H9 (cell line): ENCODE measurements around the gene VWA1. TPM values are rescaled to one million over a fixed set of nuclear protein-coding genes. Genes with fewer than 3 reads are reported as not detected.
A peak's percentile ranks its signal among the peaks of the same experiment; 100 is the strongest.

Experiments
- DNase-seq: peaks from one replicate; pipeline ENCODE4 v3.0.0-alpha.2; 2017
- H2AFZ ChIP-seq: one replicate; pipeline ENCODE4 v1.6.1; 2013; ENCODE audit warnings: mild to moderate bottlenecking, low read length, control low read depth, moderate library complexity
- H2AK5ac ChIP-seq: 2 replicates; pipeline ENCODE4 v1.6.1; 2013; ENCODE audit warnings: low read length, control low read depth, mixed read lengths; ENCODE audit not compliant: insufficient read length
- H2BK120ac ChIP-seq: one replicate; pipeline ENCODE4 v1.6.1; 2013; ENCODE audit warnings: low read depth, mild to moderate bottlenecking, low read length, control low read depth, inconsistent platforms; ENCODE audit not compliant: poor library complexity, severe bottlenecking
- H2BK12ac ChIP-seq: 2 replicates; pipeline ENCODE4 v1.6.1; 2013; ENCODE audit warnings: low read length, control low read depth, mixed read lengths, low read depth; ENCODE audit not compliant: insufficient read length
- H2BK15ac ChIP-seq: 2 replicates; pipeline ENCODE4 v1.6.1; 2013; ENCODE audit warnings: low read depth, low read length, control low read depth
- H2BK20ac ChIP-seq: one replicate; pipeline ENCODE4 v1.6.1; 2013; ENCODE audit warnings: low read depth, mild to moderate bottlenecking, low read length, control low read depth, inconsistent platforms; ENCODE audit not compliant: poor library complexity, severe bottlenecking
- H2BK5ac ChIP-seq: 2 replicates; pipeline ENCODE4 v1.6.1; 2013; ENCODE audit warnings: low read length, control low read depth, mixed read lengths; ENCODE audit not compliant: insufficient read length
- H3K14ac ChIP-seq: 2 replicates; pipeline ENCODE4 v1.6.1; 2013; ENCODE audit warnings: low read length, control low read depth; ENCODE audit not compliant: insufficient read depth
- H3K18ac ChIP-seq: 2 replicates; pipeline ENCODE4 v1.6.1; 2013; ENCODE audit warnings: low read depth, mild to moderate bottlenecking, mixed read lengths, low read length, control low read depth; ENCODE audit not compliant: insufficient read length
- H3K23ac ChIP-seq: 2 replicates; pipeline ENCODE4 v1.6.1; 2013; ENCODE audit warnings: low read length, control low read depth, mixed read lengths, low read depth; ENCODE audit not compliant: insufficient read length
- H3K23me2 ChIP-seq: 2 replicates; pipeline ENCODE4 v1.6.1; 2013; ENCODE audit warnings: low read depth, mild to moderate bottlenecking, mixed read lengths, low read length, control low read depth; ENCODE audit not compliant: insufficient read length, poor library complexity, severe bottlenecking
- H3K27ac ChIP-seq: 2 replicates; pipeline ENCODE4 v1.5.1; 2013; ENCODE audit warnings: low read length, control low read depth, mixed read lengths, low read depth; ENCODE audit not compliant: insufficient read length
- H3K27me3 ChIP-seq: 2 replicates; pipeline ENCODE4 v1.6.1; 2013; ENCODE audit warnings: low read length, control low read depth, inconsistent platforms; ENCODE audit not compliant: insufficient read depth
- H3K4ac ChIP-seq: 2 replicates; pipeline ENCODE4 v1.6.1; 2013; ENCODE audit warnings: low read depth, mild to moderate bottlenecking, control low read depth, inconsistent platforms, low read length, moderate library complexity
- H3K4me1 ChIP-seq: 2 replicates; pipeline ENCODE4 v1.6.1; 2013; ENCODE audit warnings: low read length, control low read depth, inconsistent platforms; ENCODE audit not compliant: insufficient read depth
- H3K4me2 ChIP-seq: 2 replicates; pipeline ENCODE4 v1.6.1; 2013; ENCODE audit warnings: low read length, control low read depth, mixed read lengths; ENCODE audit not compliant: insufficient read length, insufficient read depth
- H3K56ac ChIP-seq: 2 replicates; pipeline ENCODE4 v1.6.1; 2013; ENCODE audit warnings: low read depth, mild to moderate bottlenecking, mixed read lengths, low read length, control low read depth; ENCODE audit not compliant: insufficient read length
- H3K79me1 ChIP-seq: 2 replicates; pipeline ENCODE4 v1.6.1; 2013; ENCODE audit warnings: low read depth, mild to moderate bottlenecking, moderate library complexity, low read length, control low read depth, inconsistent platforms; ENCODE audit not compliant: insufficient read depth, poor library complexity, severe bottlenecking
- H3K79me2 ChIP-seq: 2 replicates; pipeline ENCODE4 v1.6.1; 2013; ENCODE audit warnings: low read length, control low read depth, inconsistent platforms; ENCODE audit not compliant: insufficient read depth
- H3K9ac ChIP-seq: 2 replicates; pipeline ENCODE4 v1.6.1; 2013; ENCODE audit warnings: low read length, control low read depth, mixed read lengths; ENCODE audit not compliant: insufficient read length; ENCODE audit errors: extremely low read depth
- H3K9me3 ChIP-seq: one replicate; pipeline ENCODE4 v1.6.1; 2013; ENCODE audit warnings: low read depth, low read length, inconsistent platforms; ENCODE audit not compliant: control insufficient read depth
- H3T11ph ChIP-seq: one replicate; pipeline ENCODE4 v1.6.1; 2013; ENCODE audit warnings: mild to moderate bottlenecking, low read length, control low read depth, inconsistent platforms
- H4K20me1 ChIP-seq: one replicate; pipeline ENCODE4 v1.6.1; 2013; ENCODE audit not compliant: control insufficient read depth, insufficient read length, insufficient read depth
- H4K5ac ChIP-seq: 2 replicates; pipeline ENCODE4 v1.6.1; 2013; ENCODE audit warnings: low read depth, mild to moderate bottlenecking, mixed read lengths, low read length, control low read depth; ENCODE audit not compliant: insufficient read length
- H4K8ac ChIP-seq: replicated peaks from 2 replicates; pipeline ENCODE4 v1.6.1; 2013; ENCODE audit warnings: low read length, control low read depth, mixed read lengths, low read depth; ENCODE audit not compliant: insufficient read length
- H4K91ac ChIP-seq: 2 replicates; pipeline ENCODE4 v1.6.1; 2013; ENCODE audit warnings: low read depth, mild to moderate bottlenecking, moderate library complexity, mixed read lengths, low read length, control low read depth; ENCODE audit not compliant: insufficient read length
- H3K27ac Mint-ChIP-seq, 3 experiments: 2 replicates in 2 of 3; 3 replicates in 1 of 3; pipeline ENCODE4 v1.8.0; 2020 to 2021; ENCODE audit warnings: mixed read lengths in 3 of 3, mild to moderate bottlenecking in 1 of 3, moderate library complexity in 1 of 3
- H3K27me3 Mint-ChIP-seq: 2 replicates; pipeline ENCODE4 v1.8.0; 2021; ENCODE audit warnings: low read depth, mild to moderate bottlenecking, moderate library complexity, mixed read lengths
- H3K36me3 Mint-ChIP-seq, 3 experiments: 2 replicates in 2 of 3; 3 replicates in 1 of 3; pipeline ENCODE4 v1.8.0; 2020 to 2021; ENCODE audit warnings: low read depth in 3 of 3, mixed read lengths in 3 of 3; ENCODE audit not compliant: insufficient read depth in 1 of 3
- H3K4me1 Mint-ChIP-seq, 2 experiments: 2 replicates each; pipeline ENCODE4 v1.8.0; 2020; ENCODE audit warnings: mixed read lengths in 2 of 2
- H3K4me3 Mint-ChIP-seq, 2 experiments: 2 replicates in 1 of 2; 3 replicates in 1 of 2; pipeline ENCODE4 v1.8.0; 2020 to 2021; ENCODE audit warnings: mild to moderate bottlenecking in 2 of 2, mixed read lengths in 2 of 2, moderate library complexity in 1 of 2
- H3K9me3 Mint-ChIP-seq, 2 experiments: 2 replicates in 1 of 2; 3 replicates in 1 of 2; pipeline ENCODE4 v1.8.0; 2020; ENCODE audit warnings: mild to moderate bottlenecking in 2 of 2, mixed read lengths in 2 of 2, moderate library complexity in 1 of 2
- WGBS: extraction: QIAGEN DNeasy Blood & Tissue Kit; methylation state at CpG from one replicate; pipeline ENCODE4 v1.1.7; 2013; ENCODE audit warnings: missing lambda C conversion rate, low lambda C conversion rate, mixed read lengths; ENCODE audit not compliant: insufficient read length; ENCODE audit errors: extremely low coverage; 5-methylcytosine and 5-hydroxymethylcytosine counted together
- total RNA-seq: library from RNA; stranded (reverse); gene quantifications from 2 replicates; pipeline ENCODE4 v1.2.1, GENCODE V29; 2021
- TF ChIP-seq, protein P1 (sequence below): fragments of 200-600 bp; sonication (generic); conservative IDR thresholded peaks from 3 replicates; pipeline ENCODE4 v1.8.0; 2021; ENCODE audit warnings: antibody characterized with exemption, mild to moderate bottlenecking

Gene VWA1
- total RNA-seq, 1 experiment from 2014 or later: 57.1 TPM

DNA sequence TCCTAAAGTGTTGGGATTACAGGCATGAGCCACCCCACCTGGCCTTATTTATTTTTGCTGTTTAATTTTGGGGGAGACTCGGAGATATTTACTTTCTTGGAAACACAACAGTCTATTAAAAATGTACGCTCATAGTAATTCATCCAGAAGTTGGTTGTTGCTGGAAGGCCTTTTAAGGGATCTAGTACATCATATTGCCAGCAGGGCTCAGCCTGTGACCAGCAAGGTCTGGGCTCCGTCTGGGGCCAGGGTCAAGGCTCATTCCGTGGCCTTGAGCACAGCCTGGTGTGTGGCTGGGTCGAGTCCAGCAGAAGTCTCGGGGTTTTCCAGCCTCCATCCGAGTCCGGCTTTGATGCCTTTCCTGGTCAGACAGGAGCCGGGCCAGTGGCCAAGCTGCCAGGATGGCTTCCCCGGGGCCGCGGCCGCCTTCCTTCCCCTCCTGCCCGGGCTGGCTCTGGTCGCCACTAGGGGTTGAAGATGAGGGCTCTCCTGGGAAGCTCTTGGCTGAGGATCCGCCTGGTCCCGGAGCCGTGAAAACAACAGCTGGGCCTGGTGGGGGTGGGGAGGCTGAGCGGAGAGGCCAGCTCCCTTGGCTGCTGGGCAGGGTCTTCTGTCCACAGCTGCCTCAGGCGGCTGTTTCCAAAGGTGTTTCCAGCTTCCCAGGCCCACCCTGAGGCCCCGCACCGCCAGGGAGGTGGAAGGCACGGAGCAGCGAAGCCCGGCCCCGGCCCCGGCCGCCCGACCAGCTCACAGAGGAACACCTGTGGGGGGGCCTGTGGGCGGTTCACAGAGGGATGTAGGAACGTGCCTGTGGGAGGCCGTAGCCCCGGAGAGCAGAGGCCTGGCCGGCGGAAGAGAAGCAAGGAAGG, 5.1 kb upstream of the VWA1 start:
- Histone ChIP-seq H3K4me1 (peaks cover 2% of the 10 kb centered on the region; the same call in 1 of the 2 replicates), H3K79me1 (no peaks in the 10 kb centered on the region), H4K20me1 (no peaks in the 10 kb centered on the region), H4K91ac (no peak overlapping the region), H3K9me3 (no peaks in the 10 kb centered on the region), H3K4ac (no peak overlapping the region), H3K4me2 (no peak overlapping the region), H3K18ac (peak overlapping the region; percentile 43), H2BK5ac (no peak overlapping the region), H3K27ac (no peak overlapping the region), H2BK12ac (no peak overlapping the region), H3K23ac (no peak overlapping the region), H4K8ac (no peak overlapping the region), H2AK5ac (no peak overlapping the region), H3K9ac (peak overlapping the region; percentile 5), H3K56ac (no peak overlapping the region), H3K79me2 (no peaks in the 10 kb centered on the region), H2BK15ac (no peak overlapping the region), H4K5ac (no peak overlapping the region), H3T11ph (no peak overlapping the region), H3K14ac (peak overlapping the region; percentile 59), H3K27me3 (no peaks in the 10 kb centered on the region), H3K23me2 (peaks cover 5% of the 10 kb centered on the region), H2BK120ac (no peak overlapping the region), H2AFZ (no peak overlapping the region), H2BK20ac (no peak overlapping the region)
- no CpG with 5 or more reads among the region's 35 CpGs for WGBS
- DNase-seq: peak; percentile 73
- Mint-ChIP-seq H3K4me1 (peaks cover 35 to 52% of the 10 kb centered on the region in 2 experiments), H3K27ac (no peak overlapping the region; a peak in 1 of 7 replicates), H3K4me3 (peak overlapping the region in 1 of 2 experiments; percentile 61; a peak in 2 of 5 replicates), H3K36me3 (peaks cover 3 to 5% (median 4%) of the 10 kb centered on the region in 3 experiments; a peak in 5 of 7 replicates), H3K27me3 (no peaks in the 10 kb centered on the region), H3K9me3 (peaks cover 3 to 4% of the 10 kb centered on the region in 2 experiments; a peak in 4 of 5 replicates)
- TF ChIP-seq, protein P1, sequence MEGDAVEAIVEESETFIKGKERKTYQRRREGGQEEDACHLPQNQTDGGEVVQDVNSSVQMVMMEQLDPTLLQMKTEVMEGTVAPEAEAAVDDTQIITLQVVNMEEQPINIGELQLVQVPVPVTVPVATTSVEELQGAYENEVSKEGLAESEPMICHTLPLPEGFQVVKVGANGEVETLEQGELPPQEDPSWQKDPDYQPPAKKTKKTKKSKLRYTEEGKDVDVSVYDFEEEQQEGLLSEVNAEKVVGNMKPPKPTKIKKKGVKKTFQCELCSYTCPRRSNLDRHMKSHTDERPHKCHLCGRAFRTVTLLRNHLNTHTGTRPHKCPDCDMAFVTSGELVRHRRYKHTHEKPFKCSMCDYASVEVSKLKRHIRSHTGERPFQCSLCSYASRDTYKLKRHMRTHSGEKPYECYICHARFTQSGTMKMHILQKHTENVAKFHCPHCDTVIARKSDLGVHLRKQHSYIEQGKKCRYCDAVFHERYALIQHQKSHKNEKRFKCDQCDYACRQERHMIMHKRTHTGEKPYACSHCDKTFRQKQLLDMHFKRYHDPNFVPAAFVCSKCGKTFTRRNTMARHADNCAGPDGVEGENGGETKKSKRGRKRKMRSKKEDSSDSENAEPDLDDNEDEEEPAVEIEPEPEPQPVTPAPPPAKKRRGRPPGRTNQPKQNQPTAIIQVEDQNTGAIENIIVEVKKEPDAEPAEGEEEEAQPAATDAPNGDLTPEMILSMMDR: peak; percentile 45; the same call in 2 of the 3 replicates
